Suppressor macrophage (primary cell): ENCODE results near the gene OMG.

ENCODE experiments used
- DNase-seq, 4 experiments: peaks; one replicate each; pipeline ENCODE4 v3.0.0-alpha.2; 2020 to 2022

Gene OMG

DNA sequence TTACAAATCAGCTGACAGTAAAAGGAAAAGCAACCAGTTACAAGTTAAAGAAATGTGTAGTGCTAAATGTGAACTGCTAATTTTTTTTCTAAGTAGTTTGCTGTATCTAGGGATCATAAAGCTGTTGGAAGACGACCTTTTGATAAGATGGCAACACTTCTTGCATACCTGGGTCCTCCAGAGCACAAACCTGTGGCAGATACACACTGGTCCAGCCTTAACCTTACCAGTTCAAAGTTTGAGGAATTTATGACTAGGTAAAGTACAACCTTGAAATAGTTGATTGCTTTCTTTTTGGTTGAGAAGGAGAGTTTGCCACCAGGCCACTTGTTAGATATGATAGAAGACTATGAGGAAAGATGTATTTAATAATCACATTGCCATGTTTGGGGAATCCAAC, 35.4 kb downstream of the OMG start:
- DNase-seq: no peak

GRCh38 chr17:31260151-31260550, 36.9 kb downstream of the OMG start:
- DNase-seq: no peak

DNA sequence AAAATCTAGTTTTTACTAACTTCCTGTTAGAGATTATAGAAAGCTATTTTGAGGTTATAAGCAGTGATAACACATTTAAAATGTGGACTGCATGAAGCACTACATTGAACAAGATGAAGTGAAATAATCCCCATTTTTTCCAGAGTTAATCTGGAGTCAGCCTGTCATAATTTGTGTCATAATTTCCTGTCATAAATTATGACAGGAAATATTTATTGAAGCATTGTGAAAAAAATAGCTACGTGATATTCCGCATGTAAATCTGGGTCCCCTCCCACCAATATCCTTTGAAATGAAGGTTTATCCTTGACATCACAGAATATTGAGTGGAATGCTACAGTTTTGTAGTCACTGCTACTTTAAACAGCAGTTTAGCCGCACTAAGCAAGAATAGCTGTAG, 40.1 kb downstream of the OMG start:
- DNase-seq: no peak

GRCh38 chr17:31254654-31255053, 42.4 kb downstream of the OMG start:
- no peak for DNase-seq

GRCh38 chr17:31252741-31253140, 44.3 kb downstream of the OMG start:
- no peak for DNase-seq

GRCh38 chr17:31251970-31252328, 45.1 kb downstream of the OMG start:
- no peak for DNase-seq

DNA sequence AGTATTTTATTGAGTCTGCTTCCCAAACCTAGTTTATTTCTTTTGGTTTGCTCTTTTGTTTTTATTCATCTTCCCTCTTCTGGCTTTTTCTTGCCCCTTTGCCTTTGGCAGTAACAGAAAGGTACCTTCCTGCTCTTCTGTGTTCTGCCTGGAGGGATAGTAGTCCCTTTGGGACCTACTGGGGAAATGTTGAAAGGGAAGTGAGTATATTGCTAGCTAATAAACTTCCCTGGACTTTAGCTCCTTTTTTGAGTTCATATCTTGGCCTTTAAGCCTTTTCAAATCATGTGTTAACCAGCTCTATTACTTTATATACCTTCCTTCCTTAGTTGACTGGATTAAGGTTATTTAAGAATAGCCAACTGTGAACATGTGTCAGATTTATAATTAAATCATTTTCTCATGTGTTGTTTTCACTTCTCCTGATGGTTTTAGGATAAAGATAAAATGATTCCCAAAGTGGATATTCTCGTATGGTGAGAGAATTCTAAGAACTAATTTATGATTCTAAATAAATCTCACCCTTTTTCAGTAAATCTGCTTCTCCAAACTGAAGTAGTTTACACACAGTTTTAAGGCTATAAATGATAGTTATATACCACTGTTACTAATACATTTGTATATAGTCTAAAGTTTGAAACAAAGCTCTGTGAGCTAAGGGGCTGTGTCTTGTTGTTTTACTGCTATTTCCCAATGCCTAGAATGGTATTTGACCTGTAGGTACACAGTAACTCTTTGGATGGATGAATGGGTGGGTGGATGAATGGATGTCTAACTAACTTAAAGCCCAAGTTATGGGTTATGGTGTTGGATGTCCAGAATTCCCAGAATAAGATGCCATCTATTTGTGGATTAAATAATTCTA, 45.7 kb downstream of the OMG start:
- no peak for DNase-seq

DNA sequence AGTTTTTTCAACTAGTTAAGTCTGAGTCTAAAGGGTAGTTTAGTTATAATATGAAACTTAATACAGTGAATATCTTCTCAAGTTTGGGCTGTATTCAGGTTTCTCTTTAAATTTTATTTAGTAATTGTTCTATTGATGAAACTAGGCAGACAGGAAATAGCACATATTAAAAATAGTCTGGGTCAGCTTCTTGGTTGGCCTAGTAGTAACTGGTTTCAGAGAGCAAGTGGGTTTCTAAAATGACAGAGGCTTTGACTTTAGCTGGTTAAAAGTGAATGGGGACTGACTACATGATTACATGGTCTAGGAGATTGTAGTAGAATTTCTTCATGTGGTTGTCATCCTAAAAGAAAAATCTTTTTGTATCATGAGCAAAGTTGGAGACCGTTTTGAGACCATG, 46.8 kb downstream of the OMG start:
- no peak for DNase-seq

GRCh38 chr17:31249835-31250141, 47.3 kb downstream of the OMG start:
- no peak for DNase-seq

GRCh38 chr17:31248986-31249834, 47.8 kb downstream of the OMG start:
- no peak for DNase-seq
